ENCODE measurements around the gene ADGRL2. TPM values are rescaled to one million over a fixed set of nuclear protein-coding genes. Genes with fewer than 3 reads are reported as not detected.

ADGRL2 gene
- total and polyA plus RNA-seq, 10 donors: 5.4 to 115 (median 60.7) TPM

- intact Hi-C loops (cut with DNase I; ENCODE audit: low total_unique reads): no loop called here
- H3K4me3 ChIP-seq: no peak overlapping the region
- H3K9me3 ChIP-seq: no peaks in the 10 kb centered on the region
- TF ChIP-seq POLR2AphosphoS5 (IDR thresholded peaks at IDR 0.05) (no peak), CTCF (IDR thresholded peaks at IDR 0.05 in 8 of 11, conservative IDR thresholded peaks at IDR 0.05 in 3 of 11) (no peak), POLR2A (IDR thresholded peaks at IDR 0.05) (no peak)
- H3K36me3 ChIP-seq: no peaks in the 10 kb centered on the region
- peaks cover 0 to 42% (median 25%) of the 10 kb centered on the region in 7 donors for H3K27me3 ChIP-seq (replicated peaks in 1 of 7)
- H3K27ac ChIP-seq: no peak overlapping the region
- WGBS, 5 donors: 87 to 94% (median 89%) methylated on average over 2 of the region's 2 CpGs
- peaks cover 0 to 26% (median 10%) of the 10 kb centered on the region in 6 donors for H3K4me1 ChIP-seq
- no peak for DNase-seq
Measured at GRCh38 chr1:81797701-81798100, 3.0 kb upstream of the ADGRL2 start.

- H3K27me3 ChIP-seq (replicated peaks in 1 of 7): peaks cover 0 to 63% (median 28%) of the 10 kb centered on the region in 7 donors
- H3K27ac ChIP-seq: peak overlapping the region; percentile 63 to 93 (median 91)
- H3K36me3 ChIP-seq: no peaks in the 10 kb centered on the region
- 3 to 6% (median 3%) methylated on average over 44 of the region's 44 CpGs for WGBS, 5 donors
- H3K4me3 ChIP-seq: peak overlapping the region; percentile 45 to 76 (median 56)
- no peak for TF ChIP-seq POLR2A (IDR thresholded peaks at IDR 0.05)
- peak; percentile 44 to 81 (median 70) for TF ChIP-seq POLR2AphosphoS5 (IDR thresholded peaks at IDR 0.05)
- no peaks in the 10 kb centered on the region for H3K9me3 ChIP-seq
- DNase-seq: no peak
- intact Hi-C loops (cut with DNase I; ENCODE audit: low total_unique reads): no loop called here
- H3K4me1 ChIP-seq: peaks cover 0 to 30% (median 13%) of the 10 kb centered on the region in 6 donors
Measured at GRCh38 chr1:81799939-81800694, 617 bp upstream of the ADGRL2 start.

GRCh38 chr1:81801651-81802456, 1.1 kb downstream of the ADGRL2 start:
- peak overlapping the region; percentile 45 to 76 (median 56) for H3K4me3 ChIP-seq
- peak; percentile 72 for DNase-seq
- H3K9me3 ChIP-seq: no peaks in the 10 kb centered on the region
- H3K4me1 ChIP-seq: peaks cover 0 to 30% (median 17%) of the 10 kb centered on the region in 6 donors
- peaks cover 0 to 63% (median 28%) of the 10 kb centered on the region in 7 donors for H3K27me3 ChIP-seq (replicated peaks in 1 of 7)
- intact Hi-C loops (cut with DNase I; ENCODE audit: low total_unique reads): no loop called here
- peak overlapping the region; percentile 62 to 93 (median 91) for H3K27ac ChIP-seq
- H3K36me3 ChIP-seq: no peaks in the 10 kb centered on the region
- WGBS, 5 donors: 1 to 5% (median 2%) methylated on average over 54 to 93 of the region's 93 CpGs
- TF ChIP-seq CTCF (IDR thresholded peaks at IDR 0.05 in 8 of 11, conservative IDR thresholded peaks at IDR 0.05 in 3 of 11) (no peak), POLR2AphosphoS5 (IDR thresholded peaks at IDR 0.05) (peak in 1 of 3 donors; percentile 39), POLR2A (IDR thresholded peaks at IDR 0.05) (no peak)

GRCh38 chr1:81802457-81802706, 1.6 kb downstream of the ADGRL2 start:
- WGBS, 5 donors: 1 to 20% (median 2%) methylated on average over 17 of the region's 17 CpGs
- TF ChIP-seq POLR2AphosphoS5 (IDR thresholded peaks at IDR 0.05) (no peak), CTCF (IDR thresholded peaks at IDR 0.05 in 8 of 11, conservative IDR thresholded peaks at IDR 0.05 in 3 of 11) (no peak), POLR2A (IDR thresholded peaks at IDR 0.05) (no peak)
- no peak for DNase-seq
- H3K4me1 ChIP-seq: peaks cover 0 to 33% (median 18%) of the 10 kb centered on the region in 6 donors
- intact Hi-C loops (cut with DNase I; ENCODE audit: low total_unique reads): no loop called here
- peak overlapping the region; percentile 62 to 93 (median 91) for H3K27ac ChIP-seq
- H3K4me3 ChIP-seq: peak overlapping the region; percentile 45 to 76 (median 56)
- no peaks in the 10 kb centered on the region for H3K36me3 ChIP-seq
- peaks cover 0 to 63% (median 28%) of the 10 kb centered on the region in 7 donors for H3K27me3 ChIP-seq (replicated peaks in 1 of 7)
- H3K9me3 ChIP-seq: no peaks in the 10 kb centered on the region
